ENCODE data around the gene SNX18.

SNX18 gene

DNA sequence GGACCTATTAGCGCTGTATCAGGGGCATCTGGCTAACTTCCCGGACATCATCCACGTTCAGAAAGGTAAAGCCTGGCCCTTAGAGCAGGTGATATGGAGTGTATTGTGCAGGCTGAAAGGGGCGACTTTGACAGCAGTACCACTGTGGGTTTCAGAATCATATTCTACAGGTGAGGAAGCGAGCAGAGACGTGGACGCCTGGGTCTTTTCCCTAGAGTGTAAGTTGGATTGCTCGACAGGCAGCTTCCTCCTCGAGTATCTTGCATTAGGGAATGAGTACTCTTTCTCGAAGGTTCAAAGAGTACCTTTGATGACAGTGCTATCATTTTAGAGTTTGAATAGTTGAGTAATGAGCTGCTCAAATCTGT, 1.9 kb downstream of the SNX18 start:
- peak overlapping the region; percentile 72 for H3K4me3 ChIP-seq (ENCODE audit: low read length)
- TF ChIP-seq, protein P1, sequence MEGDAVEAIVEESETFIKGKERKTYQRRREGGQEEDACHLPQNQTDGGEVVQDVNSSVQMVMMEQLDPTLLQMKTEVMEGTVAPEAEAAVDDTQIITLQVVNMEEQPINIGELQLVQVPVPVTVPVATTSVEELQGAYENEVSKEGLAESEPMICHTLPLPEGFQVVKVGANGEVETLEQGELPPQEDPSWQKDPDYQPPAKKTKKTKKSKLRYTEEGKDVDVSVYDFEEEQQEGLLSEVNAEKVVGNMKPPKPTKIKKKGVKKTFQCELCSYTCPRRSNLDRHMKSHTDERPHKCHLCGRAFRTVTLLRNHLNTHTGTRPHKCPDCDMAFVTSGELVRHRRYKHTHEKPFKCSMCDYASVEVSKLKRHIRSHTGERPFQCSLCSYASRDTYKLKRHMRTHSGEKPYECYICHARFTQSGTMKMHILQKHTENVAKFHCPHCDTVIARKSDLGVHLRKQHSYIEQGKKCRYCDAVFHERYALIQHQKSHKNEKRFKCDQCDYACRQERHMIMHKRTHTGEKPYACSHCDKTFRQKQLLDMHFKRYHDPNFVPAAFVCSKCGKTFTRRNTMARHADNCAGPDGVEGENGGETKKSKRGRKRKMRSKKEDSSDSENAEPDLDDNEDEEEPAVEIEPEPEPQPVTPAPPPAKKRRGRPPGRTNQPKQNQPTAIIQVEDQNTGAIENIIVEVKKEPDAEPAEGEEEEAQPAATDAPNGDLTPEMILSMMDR (IDR thresholded peaks at IDR 0.05; ENCODE audit: insufficient read depth, low read depth, low read length, missing control alignments), result no peak
- DNase-seq (ENCODE audit: low read depth), result no peak

DNA sequence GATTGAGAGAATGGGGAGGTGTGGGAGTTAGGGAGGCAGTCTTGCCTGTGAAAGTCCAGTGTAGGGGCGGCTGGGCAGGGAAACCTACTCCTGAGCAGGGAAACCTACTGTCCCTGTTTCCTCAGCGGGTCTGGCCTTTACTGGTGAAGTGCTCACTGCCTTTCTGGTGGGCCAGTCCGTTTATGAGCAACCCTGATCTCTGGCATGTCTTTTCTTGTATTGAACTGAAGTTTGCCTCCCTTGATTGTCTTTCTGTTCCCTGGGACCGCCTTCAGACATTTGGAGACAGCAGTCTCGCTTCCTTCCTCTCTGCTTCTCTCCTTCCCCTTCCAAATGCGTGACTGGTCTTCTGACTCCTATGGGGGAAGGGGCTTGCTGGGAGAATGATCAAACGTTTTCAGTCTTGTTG, 2.9 kb downstream of the SNX18 start:
- peak overlapping the region; percentile 72 for H3K4me3 ChIP-seq (ENCODE audit: low read length)
- TF ChIP-seq, protein P1 (IDR thresholded peaks at IDR 0.05; ENCODE audit: insufficient read depth, low read depth, low read length, missing control alignments), result no peak
- peak; percentile 63 for DNase-seq (ENCODE audit: low read depth)

DNA sequence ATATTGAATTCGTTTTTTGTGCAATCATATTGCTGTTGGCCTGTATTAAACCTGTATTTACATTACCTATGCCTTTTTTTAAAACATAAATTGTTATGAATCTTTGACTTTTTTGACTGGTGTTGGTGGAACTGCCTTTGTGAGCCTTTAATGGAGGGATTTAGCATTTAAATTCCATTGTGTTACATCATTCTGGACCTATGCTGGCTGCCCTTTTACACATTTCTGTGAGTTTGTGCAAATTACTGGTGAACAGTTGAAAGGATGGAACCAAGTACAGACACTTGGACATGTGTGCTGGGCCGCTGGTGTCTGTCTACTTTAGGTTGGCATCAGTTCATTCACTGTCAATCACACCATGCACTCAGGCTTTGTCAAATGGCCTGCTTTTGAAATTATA, 3.4 kb downstream of the SNX18 start:
- DNase-seq (ENCODE audit: low read depth), result no peak
- TF ChIP-seq, protein P1 (IDR thresholded peaks at IDR 0.05; ENCODE audit: insufficient read depth, low read depth, low read length, missing control alignments), result no peak
- peak overlapping the region; percentile 72 for H3K4me3 ChIP-seq (ENCODE audit: low read length)

DNA sequence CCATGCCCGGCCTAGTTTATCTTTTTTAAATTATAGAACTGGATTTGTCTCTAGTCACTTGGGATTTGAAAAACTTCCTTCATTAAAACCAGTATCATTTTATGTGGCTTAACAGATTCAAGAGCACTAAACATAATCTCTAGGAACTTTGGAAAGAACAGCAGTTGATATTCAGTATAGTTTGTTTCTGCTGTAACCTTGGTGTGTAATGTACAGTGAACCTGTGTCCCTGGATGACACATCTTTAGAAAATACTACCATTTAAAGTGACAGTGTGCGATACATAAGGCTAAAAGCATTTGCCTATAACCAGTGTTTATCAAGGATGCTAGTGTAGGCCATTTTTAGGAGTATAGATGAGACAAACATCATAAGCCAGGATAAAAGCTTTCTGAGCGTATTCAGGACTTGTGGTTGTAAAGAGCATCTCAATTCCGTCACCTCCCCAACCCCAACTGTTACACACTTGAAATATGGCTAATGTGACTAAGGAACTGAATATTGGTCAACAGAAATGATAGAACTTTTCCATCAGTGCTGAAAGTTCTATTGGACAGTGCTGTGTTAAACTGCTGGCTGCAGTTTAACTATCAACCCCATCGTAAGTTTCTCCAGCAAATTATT, 4.4 kb downstream of the SNX18 start:
- DNase-seq (ENCODE audit: low read depth), result no peak
- TF ChIP-seq, protein P1 (IDR thresholded peaks at IDR 0.05; ENCODE audit: insufficient read depth, low read depth, low read length, missing control alignments), result no peak
- H3K4me3 ChIP-seq (ENCODE audit: low read length), result peak overlapping the region; percentile 72

DNA sequence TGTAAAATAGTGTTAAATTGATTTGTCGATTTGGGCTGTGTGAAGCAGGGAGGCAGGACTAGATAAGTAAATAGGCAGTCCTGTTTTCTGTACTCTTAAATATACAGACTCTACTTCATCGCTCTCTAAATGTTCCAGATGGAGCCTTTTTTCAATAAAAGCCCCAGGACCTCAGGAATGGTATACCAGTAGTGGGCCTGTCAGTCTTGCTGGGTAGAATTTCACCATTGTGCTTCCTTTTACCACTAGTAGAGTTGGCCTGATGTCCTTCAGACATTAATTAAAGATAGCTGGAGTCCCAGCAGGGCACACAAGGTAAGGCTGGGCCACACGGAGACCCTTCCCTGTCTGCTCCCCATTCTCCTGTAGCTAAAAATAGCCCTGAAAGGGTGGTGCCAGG, 6.0 kb downstream of the SNX18 start:
- TF ChIP-seq, protein P1 (IDR thresholded peaks at IDR 0.05; ENCODE audit: insufficient read depth, low read depth, low read length, missing control alignments), result no peak
- H3K4me3 ChIP-seq (ENCODE audit: low read length), result no peak overlapping the region
- DNase-seq (ENCODE audit: low read depth), result no peak

DNA sequence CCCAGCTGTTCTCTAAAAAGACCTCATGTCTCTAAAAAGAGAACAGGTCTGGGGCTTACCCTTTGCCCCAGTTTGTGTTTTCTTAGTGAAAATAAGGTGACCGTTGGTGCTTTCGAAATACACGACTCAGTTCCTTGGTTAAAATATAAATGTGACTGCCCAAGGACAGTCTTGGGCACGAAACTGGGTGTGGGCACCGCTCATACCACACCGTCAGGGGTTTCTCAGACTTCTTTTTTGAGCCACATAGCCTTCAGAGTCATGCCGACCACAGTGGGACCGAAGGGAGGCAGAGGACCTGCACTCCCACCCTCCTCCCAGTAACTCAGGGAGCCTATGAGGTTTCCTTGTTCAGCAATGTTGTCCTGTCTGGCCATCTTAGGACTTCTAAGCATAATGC, 6.5 kb downstream of the SNX18 start:
- DNase-seq (ENCODE audit: low read depth), result no peak
- H3K4me3 ChIP-seq (ENCODE audit: low read length), result no peak overlapping the region
- TF ChIP-seq, protein P1 (IDR thresholded peaks at IDR 0.05; ENCODE audit: insufficient read depth, low read depth, low read length, missing control alignments), result no peak

DNA sequence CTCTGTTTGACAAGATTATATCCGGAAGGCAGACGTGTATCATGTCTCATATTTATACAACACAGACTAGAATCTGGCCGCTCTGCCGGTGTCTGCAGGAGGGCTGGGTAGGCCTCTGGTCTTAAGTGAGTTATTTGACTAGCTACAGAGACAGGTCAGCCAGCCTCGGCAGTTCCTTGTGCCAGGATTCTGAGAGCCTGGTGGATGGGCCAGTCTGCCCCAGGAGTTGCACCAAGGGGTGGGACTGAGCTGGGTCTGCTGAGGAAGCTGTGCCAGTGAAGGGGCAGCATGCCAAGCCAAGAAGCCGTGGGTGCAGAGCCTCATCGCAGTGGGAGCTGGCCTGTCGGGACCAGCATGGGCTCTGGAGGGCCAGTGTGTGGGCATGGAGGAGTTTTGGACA, 7.1 kb downstream of the SNX18 start:
- DNase-seq (ENCODE audit: low read depth), result no peak
- TF ChIP-seq, protein P1 (IDR thresholded peaks at IDR 0.05; ENCODE audit: insufficient read depth, low read depth, low read length, missing control alignments), result no peak
- no peak overlapping the region for H3K4me3 ChIP-seq (ENCODE audit: low read length)

All from epithelial cell of esophagus (primary cell).